ENCODE measurements around the gene NAPEPLD. TPM values are rescaled to one million over a fixed set of nuclear protein-coding genes. Genes with fewer than 3 reads are reported as not detected.
"Not testable (repeated sequence)": the region's sequence is repeated elsewhere in the genome, so short reads cannot be mapped to it uniquely, and the experiment has no call there.

Gene NAPEPLD
- polyA plus RNA-seq, 1 donor = 47.3 TPM

DNA sequence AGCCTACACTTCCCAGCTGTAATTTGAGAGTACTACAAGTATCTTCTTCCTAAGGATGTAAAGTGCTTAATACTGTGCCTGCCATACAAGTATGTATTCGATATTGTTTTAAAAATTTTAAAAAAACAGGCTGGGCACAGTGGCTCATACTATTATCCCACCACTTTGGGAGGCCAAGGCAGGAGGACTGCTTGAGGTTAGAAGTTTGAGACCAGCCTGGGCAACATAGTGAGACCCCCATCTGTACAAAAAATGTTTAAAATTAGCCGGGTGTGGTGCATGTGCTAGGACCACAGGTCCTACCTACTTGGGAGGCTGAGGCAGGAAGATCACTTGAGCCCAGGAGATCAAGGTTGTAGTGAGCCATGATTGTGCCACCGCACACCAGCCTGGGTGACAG, 65.7 kb downstream of the NAPEPLD start:
- no CpG with 5 or more reads among the region's 3 CpGs for WGBS (ENCODE audit: insufficient coverage, low lambda C conversion rate)
- H3K36me3 ChIP-seq (ENCODE audit: control insufficient read depth, insufficient read depth, low read length) = peaks cover 36% of the 10 kb centered on the region
- DNase-seq = no peak

DNA sequence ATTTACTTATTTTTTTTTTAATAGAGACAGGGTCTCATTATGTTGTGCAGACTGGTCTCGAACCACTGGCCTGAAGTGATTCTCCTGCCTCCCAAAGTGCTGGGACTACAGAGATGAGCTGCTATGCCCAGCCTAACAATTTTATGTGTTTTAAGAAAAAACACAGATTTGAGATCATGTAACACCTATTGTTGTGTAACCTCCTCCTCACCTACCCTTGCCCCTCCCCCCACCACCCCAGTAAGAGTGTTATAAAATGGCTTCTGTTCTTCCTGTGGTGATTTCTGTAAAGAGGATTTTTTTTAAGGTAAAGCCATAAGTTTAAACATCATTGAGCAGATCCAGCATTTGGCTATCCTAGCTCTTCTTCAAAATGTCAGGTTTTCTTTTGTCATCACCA, 66.4 kb downstream of the NAPEPLD start:
- Histone ChIP-seq H3K9me3 (ENCODE audit: control insufficient read depth, low read depth, low read length) (no peaks in the 10 kb centered on the region), H3K4me3 (ENCODE audit: low read length) (no peak overlapping the region), H3K27me3 (ENCODE audit: control insufficient read depth, insufficient read depth, low read length) (no peaks in the 10 kb centered on the region), H3K36me3 (ENCODE audit: control insufficient read depth, insufficient read depth, low read length) (peaks cover 36% of the 10 kb centered on the region), H3K4me1 (ENCODE audit: control insufficient read depth, insufficient read depth, low read length) (no peaks in the 10 kb centered on the region), H3K27ac (ENCODE audit: low read length) (no peak overlapping the region)
- no peak for DNase-seq
- no CpG with 5 or more reads among the region's 1 CpG for WGBS (ENCODE audit: insufficient coverage, low lambda C conversion rate)

More for the DNA sequence above, 65.7 kb downstream of the NAPEPLD start:
- no peaks in the 10 kb centered on the region for H3K27me3 ChIP-seq (ENCODE audit: control insufficient read depth, insufficient read depth, low read length)
- H3K27ac ChIP-seq (ENCODE audit: low read length) = no peak overlapping the region
- H3K9me3 ChIP-seq (ENCODE audit: control insufficient read depth, low read depth, low read length) = no peaks in the 10 kb centered on the region
- no peaks in the 10 kb centered on the region for H3K4me1 ChIP-seq (ENCODE audit: control insufficient read depth, insufficient read depth, low read length)
- H3K4me3 ChIP-seq (ENCODE audit: low read length) = no peak overlapping the region

DNA sequence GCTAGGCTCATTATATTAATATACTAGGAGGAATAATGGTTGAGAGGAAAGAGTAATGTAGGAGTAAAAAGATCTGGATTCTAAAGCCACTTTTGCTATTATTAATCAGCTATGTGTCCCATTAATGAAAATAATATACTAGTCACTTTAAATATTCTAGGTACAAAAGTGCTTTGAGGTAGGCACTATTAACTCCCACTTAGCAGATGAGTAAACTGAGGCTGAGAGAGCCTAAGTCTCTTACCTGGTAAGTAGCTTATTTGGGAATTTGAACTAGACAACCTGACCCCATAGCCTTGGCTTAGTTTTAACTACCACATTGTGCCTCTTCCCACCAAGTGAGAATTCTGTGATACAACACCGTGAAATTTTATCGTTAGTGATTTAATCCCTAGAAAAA, 68.0 kb downstream of the NAPEPLD start:
- Histone ChIP-seq H3K4me3 (ENCODE audit: low read length) (no peak overlapping the region), H3K27me3 (ENCODE audit: control insufficient read depth, insufficient read depth, low read length) (no peaks in the 10 kb centered on the region), H3K36me3 (ENCODE audit: control insufficient read depth, insufficient read depth, low read length) (peaks cover 27% of the 10 kb centered on the region), H3K9me3 (ENCODE audit: control insufficient read depth, low read depth, low read length) (no peaks in the 10 kb centered on the region), H3K27ac (ENCODE audit: low read length) (no peak overlapping the region), H3K4me1 (ENCODE audit: control insufficient read depth, insufficient read depth, low read length) (peaks cover 4% of the 10 kb centered on the region)
- 93% methylated on average over 2 of the region's 2 CpGs for WGBS (ENCODE audit: insufficient coverage, low lambda C conversion rate)
- no peak for DNase-seq

DNA sequence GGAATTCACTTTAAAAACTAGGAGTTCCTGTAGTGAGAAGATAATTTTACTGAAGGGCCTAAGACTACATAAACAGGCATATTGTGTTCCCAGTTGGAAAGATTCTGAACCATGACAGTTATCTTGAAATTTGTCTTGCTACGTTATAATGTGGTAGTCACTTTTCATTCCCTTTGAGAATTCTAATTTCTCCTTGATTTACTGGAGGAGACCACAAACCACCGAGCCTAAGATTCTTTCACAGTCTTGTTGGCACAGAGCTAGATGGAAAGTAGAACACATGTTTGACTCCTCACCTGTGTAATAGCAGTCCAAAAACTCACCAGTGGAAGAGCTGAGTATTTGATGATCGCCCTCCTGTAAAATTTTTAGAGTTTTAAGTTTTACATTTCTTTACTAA, 69.1 kb downstream of the NAPEPLD start:
- no peaks in the 10 kb centered on the region for H3K9me3 ChIP-seq (ENCODE audit: control insufficient read depth, low read depth, low read length)
- no peak for DNase-seq
- H3K36me3 ChIP-seq (ENCODE audit: control insufficient read depth, insufficient read depth, low read length) = peaks cover 21% of the 10 kb centered on the region
- peaks cover 4% of the 10 kb centered on the region for H3K4me1 ChIP-seq (ENCODE audit: control insufficient read depth, insufficient read depth, low read length)
- no peak overlapping the region for H3K4me3 ChIP-seq (ENCODE audit: low read length)
- WGBS (ENCODE audit: insufficient coverage, low lambda C conversion rate) = 100% methylated on average over 1 of the region's 3 CpGs
- H3K27me3 ChIP-seq (ENCODE audit: control insufficient read depth, insufficient read depth, low read length) = no peaks in the 10 kb centered on the region
- H3K27ac ChIP-seq (ENCODE audit: low read length) = no peak overlapping the region

DNA sequence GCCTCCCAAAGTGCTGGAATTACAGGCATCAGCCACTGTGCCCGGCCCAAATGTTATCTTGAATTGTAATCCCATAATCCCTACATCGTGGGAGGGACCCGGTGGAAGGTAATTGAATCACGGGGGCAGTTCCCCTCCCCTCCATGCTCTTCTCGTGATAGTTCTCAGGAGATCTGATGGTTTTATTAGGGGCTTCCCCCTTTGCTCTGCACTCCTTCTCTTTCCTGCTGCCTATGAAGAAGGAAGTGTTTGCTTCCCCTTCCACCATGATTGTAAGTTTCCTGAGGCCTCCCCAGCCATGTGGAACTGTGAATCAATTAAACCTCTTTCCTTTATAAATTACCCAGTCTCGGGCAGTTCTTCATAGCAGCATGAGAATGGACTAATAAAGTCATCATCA, 70.7 kb downstream of the NAPEPLD start:
- H3K27me3 ChIP-seq (ENCODE audit: control insufficient read depth, insufficient read depth, low read length); DNase-seq; H3K36me3 ChIP-seq (ENCODE audit: control insufficient read depth, insufficient read depth, low read length); H3K4me3 ChIP-seq (ENCODE audit: low read length); H3K9me3 ChIP-seq (ENCODE audit: control insufficient read depth, low read depth, low read length); H3K27ac ChIP-seq (ENCODE audit: low read length): not testable (repeated sequence)
- H3K4me1 ChIP-seq (ENCODE audit: control insufficient read depth, insufficient read depth, low read length) = peaks cover 10% of the 10 kb centered on the region
- 20% methylated on average over 1 of the region's 6 CpGs for WGBS (ENCODE audit: insufficient coverage, low lambda C conversion rate)

DNA sequence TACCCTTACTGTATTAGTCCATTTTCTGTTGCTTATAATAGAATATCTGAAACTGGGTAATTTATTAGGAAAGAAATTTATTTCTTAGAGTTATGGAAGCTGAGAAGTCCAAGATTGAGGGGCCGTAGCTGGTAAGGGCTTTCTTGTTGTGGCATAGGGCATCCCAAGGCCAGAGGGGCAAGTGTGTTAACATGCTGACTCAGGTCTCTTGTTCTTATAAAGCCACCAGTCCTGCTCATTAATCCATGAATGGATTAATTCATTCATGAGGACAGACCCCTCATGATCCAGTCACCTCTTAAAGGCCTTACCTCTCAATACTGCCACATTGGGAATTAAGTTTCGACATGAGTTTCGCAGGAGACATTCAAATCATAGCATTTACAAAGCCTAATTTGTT, 71.6 kb downstream of the NAPEPLD start:
- no peak overlapping the region for H3K4me3 ChIP-seq (ENCODE audit: low read length)
- no peak for DNase-seq
- H3K27me3 ChIP-seq (ENCODE audit: control insufficient read depth, insufficient read depth, low read length) = no peaks in the 10 kb centered on the region
- H3K4me1 ChIP-seq (ENCODE audit: control insufficient read depth, insufficient read depth, low read length) = peaks cover 10% of the 10 kb centered on the region
- no CpG with 5 or more reads among the region's 3 CpGs for WGBS (ENCODE audit: insufficient coverage, low lambda C conversion rate)
- no peak overlapping the region for H3K27ac ChIP-seq (ENCODE audit: low read length)
- H3K36me3 ChIP-seq (ENCODE audit: control insufficient read depth, insufficient read depth, low read length) = peaks cover 6% of the 10 kb centered on the region
- H3K9me3 ChIP-seq (ENCODE audit: control insufficient read depth, low read depth, low read length) = no peaks in the 10 kb centered on the region

DNA sequence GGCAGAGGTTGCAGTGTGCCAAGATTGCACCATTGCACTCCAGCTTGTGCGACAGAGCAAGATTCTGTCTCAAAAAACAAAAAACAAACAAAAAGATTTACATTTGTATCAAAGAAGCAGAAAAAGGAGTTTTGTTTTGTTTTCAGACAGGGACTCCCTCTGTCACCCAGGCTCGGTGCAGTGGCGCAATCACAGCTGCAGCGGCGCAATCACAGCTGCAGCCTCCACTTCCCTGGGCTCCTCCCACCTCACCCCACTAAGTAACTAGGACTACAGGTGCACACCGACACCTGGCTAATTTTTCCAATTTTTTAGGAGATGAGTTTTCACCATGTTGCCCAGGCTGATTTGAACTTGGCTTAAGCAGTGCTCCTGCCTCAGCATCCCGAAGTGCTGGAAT, 72.1 kb downstream of the NAPEPLD start:
- no peak for DNase-seq
- 80% methylated on average over 1 of the region's 7 CpGs for WGBS (ENCODE audit: insufficient coverage, low lambda C conversion rate)
- Histone ChIP-seq H3K27ac (ENCODE audit: low read length) (no peak overlapping the region), H3K4me3 (ENCODE audit: low read length) (no peak overlapping the region), H3K4me1 (ENCODE audit: control insufficient read depth, insufficient read depth, low read length) (peaks cover 10% of the 10 kb centered on the region), H3K36me3 (ENCODE audit: control insufficient read depth, insufficient read depth, low read length) (peaks cover 6% of the 10 kb centered on the region), H3K27me3 (ENCODE audit: control insufficient read depth, insufficient read depth, low read length) (no peaks in the 10 kb centered on the region), H3K9me3 (ENCODE audit: control insufficient read depth, low read depth, low read length) (no peaks in the 10 kb centered on the region)

DNA sequence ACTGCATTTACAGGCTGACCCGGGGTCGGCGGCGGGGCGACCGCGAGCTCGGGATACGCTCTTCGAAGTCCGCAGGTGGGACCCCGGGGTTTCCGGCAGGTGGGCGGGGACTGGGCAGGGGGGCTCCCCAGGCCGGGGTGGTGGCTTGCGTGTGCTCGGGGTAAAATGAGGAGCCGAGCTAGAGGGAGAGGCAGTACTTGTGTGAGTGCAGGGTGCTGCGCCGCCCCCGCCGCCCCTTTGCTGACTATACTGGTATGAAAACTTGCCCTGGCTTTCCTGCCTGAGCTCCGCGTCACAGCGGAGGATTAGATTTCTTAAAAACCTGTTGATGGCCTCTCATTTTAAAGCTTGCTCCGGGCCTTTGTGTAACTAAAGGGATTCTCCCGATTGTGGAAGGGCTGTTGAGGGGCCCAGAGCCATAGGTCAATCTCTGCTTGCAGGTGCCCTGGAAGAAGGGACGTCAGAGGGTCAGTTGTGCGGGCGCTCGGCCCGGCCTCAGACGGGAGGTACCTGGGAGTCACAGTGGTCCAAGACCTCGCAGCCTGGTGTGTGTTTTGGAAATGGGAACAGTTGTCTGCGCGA, 73.5 kb downstream of the NAPEPLD start:
- peak overlapping the region; percentile 79 for H3K4me3 ChIP-seq (ENCODE audit: low read length)
- H3K27ac ChIP-seq (ENCODE audit: low read length) = peak overlapping the region; percentile 83
- DNase-seq = peak; percentile 37 to 77
- no peaks in the 10 kb centered on the region for H3K27me3 ChIP-seq (ENCODE audit: control insufficient read depth, insufficient read depth, low read length)
- no CpG with 5 or more reads among the region's 36 CpGs for WGBS (ENCODE audit: insufficient coverage, low lambda C conversion rate)
- H3K4me1 ChIP-seq (ENCODE audit: control insufficient read depth, insufficient read depth, low read length) = peaks cover 10% of the 10 kb centered on the region
- H3K9me3 ChIP-seq (ENCODE audit: control insufficient read depth, low read depth, low read length) = no peaks in the 10 kb centered on the region
- peaks cover 4% of the 10 kb centered on the region for H3K36me3 ChIP-seq (ENCODE audit: control insufficient read depth, insufficient read depth, low read length)

DNA sequence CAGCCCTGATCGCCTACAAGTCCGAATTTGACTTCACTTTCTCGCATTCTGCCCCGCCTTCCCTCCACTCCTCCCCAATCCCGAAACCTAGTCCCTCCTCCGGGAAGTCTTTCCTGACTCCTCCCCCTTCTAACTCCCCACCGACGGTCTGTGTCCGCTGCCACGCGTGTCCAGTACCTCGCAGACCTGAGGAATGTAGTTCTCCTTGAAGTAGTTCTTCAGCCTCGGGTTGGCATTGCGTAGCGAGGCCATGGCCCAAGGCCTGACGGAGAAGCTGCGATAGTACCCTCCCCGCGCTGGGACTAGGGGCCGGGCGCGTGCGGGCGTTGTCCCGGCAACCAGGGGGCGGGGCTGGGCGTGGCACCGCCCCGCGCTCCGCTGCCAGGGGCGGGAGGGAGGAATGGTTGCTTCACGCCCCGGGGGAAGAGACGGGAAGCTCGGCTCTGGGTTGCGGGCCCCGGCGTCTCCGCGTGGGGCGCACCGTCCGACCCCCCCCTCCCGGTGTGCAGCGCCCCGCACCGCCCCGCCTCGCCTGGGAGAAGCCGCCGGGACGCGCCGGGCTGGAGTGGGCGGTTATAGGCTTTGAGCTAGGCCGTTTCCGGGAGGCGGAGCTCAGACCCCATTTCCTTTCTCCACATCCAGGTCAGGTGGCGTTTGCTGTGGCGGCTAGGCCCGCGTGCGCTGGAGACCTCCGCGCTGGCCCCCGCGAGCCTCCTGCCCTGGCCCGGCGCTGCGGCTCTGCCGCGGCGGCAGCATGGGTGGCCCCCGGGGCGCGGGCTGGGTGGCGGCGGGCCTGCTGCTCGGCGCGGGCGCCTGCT, 74.2 kb downstream of the NAPEPLD start, which contains the start of the genes ARMC10 and FBXL13:
ARMC10 (plus strand) TSS at position 622 of the 818 bp plus-strand sequence; CDS start at position 755, 133 bp downstream.
FBXL13 (minus strand) TSS at position 278 of the 818 bp plus-strand sequence.
- peak; percentile 91 to 96 for DNase-seq
- peak within 1 kb of the TSS; percentile 83 for H3K27ac ChIP-seq (ENCODE audit: low read length)
- H3K27me3 ChIP-seq (ENCODE audit: control insufficient read depth, insufficient read depth, low read length) = no peaks in the 10 kb centered on the region
- peaks cover 10% of the 10 kb centered on the region for H3K4me1 ChIP-seq (ENCODE audit: control insufficient read depth, insufficient read depth, low read length)
- H3K4me3 ChIP-seq (ENCODE audit: low read length) = peak within 1 kb of the TSS; percentile 79
- 0% methylated on average over 3 of the region's 83 CpGs for WGBS (ENCODE audit: insufficient coverage, low lambda C conversion rate)
- H3K36me3 ChIP-seq (ENCODE audit: control insufficient read depth, insufficient read depth, low read length) = peaks cover 4% of the 10 kb centered on the region
- no peaks in the 10 kb centered on the region for H3K9me3 ChIP-seq (ENCODE audit: control insufficient read depth, low read depth, low read length)

DNA sequence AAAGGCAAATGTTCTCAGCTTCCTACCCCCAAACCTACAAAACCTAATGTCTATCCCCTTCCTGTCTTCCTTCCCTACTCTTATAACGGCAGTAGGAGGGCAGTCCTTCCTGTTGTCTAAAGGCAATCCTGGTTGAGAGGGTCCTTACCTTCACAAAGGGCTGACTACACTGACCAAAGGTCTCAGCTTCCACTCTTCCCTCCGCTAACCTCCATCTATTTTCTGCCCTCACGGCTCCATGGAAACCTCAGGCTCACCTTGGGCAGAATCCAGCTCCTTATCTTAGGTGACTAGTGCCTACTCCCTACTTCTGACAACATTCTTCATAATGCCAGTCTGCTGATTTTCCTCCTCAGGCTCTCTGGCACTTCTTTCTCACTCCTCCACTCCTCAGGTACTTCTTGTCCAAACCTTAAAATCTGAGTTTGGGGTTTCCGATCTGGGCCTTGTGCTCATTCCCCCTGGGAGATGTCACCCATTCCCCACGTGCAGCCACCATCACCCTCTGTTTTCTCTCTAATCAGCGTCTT, 74.8 kb downstream of the NAPEPLD start:
- H3K4me1 ChIP-seq (ENCODE audit: control insufficient read depth, insufficient read depth, low read length) = peaks cover 10% of the 10 kb centered on the region
- H3K36me3 ChIP-seq (ENCODE audit: control insufficient read depth, insufficient read depth, low read length) = peaks cover 4% of the 10 kb centered on the region
- 0% methylated on average over 2 of the region's 6 CpGs for WGBS (ENCODE audit: insufficient coverage, low lambda C conversion rate)
- H3K9me3 ChIP-seq (ENCODE audit: control insufficient read depth, low read depth, low read length) = peaks cover 1% of the 10 kb centered on the region
- H3K27ac ChIP-seq (ENCODE audit: low read length) = peak overlapping the region; percentile 83
- no peaks in the 10 kb centered on the region for H3K27me3 ChIP-seq (ENCODE audit: control insufficient read depth, insufficient read depth, low read length)
- peak in 1 of 2 donors; percentile 25 for DNase-seq
- H3K4me3 ChIP-seq (ENCODE audit: low read length) = peak overlapping the region; percentile 79

Data from large intestine (tissue), 3 donors.